ENCODE results near the gene AIFM3.

GRCh38 chr22:20920881-20921203, 46.2 kb upstream of the AIFM3 start:
- TF ChIP-seq BACH2 (CRISPR knock-in tag; IDR thresholded peaks at IDR 0.05; ENCODE audit: borderline replicate concordance) (no peak), CREB5 (CRISPR knock-in tag; IDR thresholded peaks at IDR 0.05; ENCODE audit: low read depth) (no peak), POU6F1 (CRISPR knock-in tag; IDR thresholded peaks at IDR 0.05; ENCODE audit: borderline replicate concordance, low read depth) (no peak), ZFP3 (CRISPR knock-in tag; IDR thresholded peaks at IDR 0.05) (no peak), ZFP30 (CRISPR knock-in tag; IDR thresholded peaks at IDR 0.05) (no peak), GLIS3 (CRISPR knock-in tag; IDR thresholded peaks at IDR 0.05) (no peak), CSDC2 (CRISPR knock-in tag; IDR thresholded peaks at IDR 0.05) (no peak), TSHZ2 (CRISPR knock-in tag; IDR thresholded peaks at IDR 0.05) (no peak), RARB (CRISPR knock-in tag; IDR thresholded peaks at IDR 0.05) (no peak), ISL1 (CRISPR knock-in tag; IDR thresholded peaks at IDR 0.05) (no peak), SNAI2 (CRISPR knock-in tag; IDR thresholded peaks at IDR 0.05) (no peak)

All from SK-N-SH treated with all-trans-retinoic acid at 6 μM for 48 hours (cell line).